Stimulated activated effector memory CD8-positive, alpha-beta T cell treated with anti-CD3 and anti-CD28 coated beads, Interleukin-12 subunit alpha, Interleukin-12 subunit beta, amount 100 ng/mL, for 72 hours (primary cell): ENCODE measurements around the gene HECTD2.
"Not testable (repeated sequence)": the region's sequence is repeated elsewhere in the genome, so short reads cannot be mapped to it uniquely, and the experiment has no call there.

Source experiments
- ATAC-seq: fragments of 150-1000 bp; cut with Tn5 transposase; 2 replicates; pipeline ENCODE4 v1.10.0; 2021
- DNase-seq, 2 donors: peaks; one replicate each; pipeline ENCODE4 v3.0.0; 2021 to 2022; ENCODE audit warnings: low spot score in 2 of 2
- H3K27ac Mint-ChIP-seq: one replicate; pipeline ENCODE4 v1.8.0; 2022; ENCODE audit warnings: mild to moderate bottlenecking, mixed read lengths
- H3K36me3 Mint-ChIP-seq: one replicate; pipeline ENCODE4 v1.8.0; 2022; ENCODE audit warnings: mild to moderate bottlenecking, mixed read lengths
- H3K4me1 Mint-ChIP-seq: one replicate; pipeline ENCODE4 v1.8.0; 2022; ENCODE audit warnings: mixed read lengths
- H3K4me3 Mint-ChIP-seq: one replicate; pipeline ENCODE4 v1.8.0; 2022; ENCODE audit warnings: mild to moderate bottlenecking, mixed read lengths
- H3K9me3 Mint-ChIP-seq: one replicate; pipeline ENCODE4 v1.8.0; 2022; ENCODE audit warnings: mixed read lengths

HECTD2 gene

DNA sequence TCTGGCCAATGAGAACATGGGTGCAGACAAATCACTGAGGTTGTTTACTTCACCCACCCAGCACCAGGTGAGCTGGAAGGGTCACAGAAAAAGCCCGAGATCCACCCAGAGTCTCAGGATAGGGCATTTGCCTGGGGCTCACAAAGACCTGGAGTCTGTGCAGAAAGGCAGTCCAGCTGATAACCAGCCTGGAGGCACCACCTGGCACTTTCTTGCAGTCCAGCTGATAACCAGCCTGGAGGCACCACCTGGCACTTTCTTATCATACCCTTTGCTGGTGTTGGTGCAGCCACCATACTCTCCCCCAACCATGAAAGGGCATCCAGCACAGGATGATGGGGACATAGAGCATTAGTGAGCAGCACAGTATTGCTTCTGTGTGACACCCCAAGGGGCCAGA, 118.6 kb downstream of the HECTD2 start:
- H3K27ac Mint-ChIP-seq = no peak overlapping the region
- H3K36me3 Mint-ChIP-seq = no peaks in the 10 kb centered on the region
- H3K9me3 Mint-ChIP-seq = no peaks in the 10 kb centered on the region
- H3K4me1 Mint-ChIP-seq = no peaks in the 10 kb centered on the region
- DNase-seq = no peak
- H3K4me3 Mint-ChIP-seq = no peak overlapping the region
- no peak for ATAC-seq

DNA sequence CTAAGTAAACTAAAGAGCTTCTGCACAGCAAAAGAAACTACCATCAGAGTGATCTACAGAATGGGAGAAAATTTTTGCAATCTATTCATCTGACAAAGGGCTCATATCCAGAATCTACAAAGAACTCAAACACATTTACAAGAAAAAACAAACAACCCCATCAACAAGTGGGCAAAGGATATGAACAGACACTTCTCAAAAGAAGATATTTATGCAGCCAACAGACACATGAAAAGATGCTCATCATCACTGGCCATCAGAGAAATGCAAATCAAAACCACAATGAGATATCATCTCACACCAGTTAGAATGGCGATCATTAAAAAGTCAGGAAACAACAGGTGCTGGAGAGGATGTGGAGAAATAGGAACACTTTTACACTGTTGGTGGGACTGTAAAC, 124.6 kb downstream of the HECTD2 start:
- DNase-seq, H3K9me3 Mint-ChIP-seq, H3K4me3 Mint-ChIP-seq, H3K27ac Mint-ChIP-seq, H3K4me1 Mint-ChIP-seq, ATAC-seq, H3K36me3 Mint-ChIP-seq: not testable (repeated sequence)

DNA sequence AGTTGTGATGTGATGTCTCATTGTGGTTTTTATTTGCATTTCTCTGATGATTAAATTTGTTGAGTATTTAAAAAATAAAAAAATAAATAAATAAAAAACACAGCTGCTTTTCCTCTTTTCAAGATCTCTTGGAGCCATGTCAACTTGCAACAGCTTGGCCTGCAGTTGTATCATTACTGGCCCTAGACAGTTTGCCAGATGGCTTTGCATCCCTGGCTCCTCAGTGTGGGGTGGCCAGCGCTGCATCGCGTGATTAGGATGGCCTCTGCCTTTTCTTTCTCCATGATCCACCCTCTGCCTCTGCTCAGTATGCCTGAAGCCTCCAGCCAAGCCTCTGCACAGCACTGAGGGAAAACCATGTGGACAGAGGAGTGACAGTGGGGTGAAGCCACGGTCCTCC, 126.0 kb downstream of the HECTD2 start:
- no peak overlapping the region for H3K4me3 Mint-ChIP-seq
- ATAC-seq (no peak), DNase-seq (no peak)
- H3K36me3 Mint-ChIP-seq = no peaks in the 10 kb centered on the region
- H3K4me1 Mint-ChIP-seq = no peaks in the 10 kb centered on the region
- peaks cover 2% of the 10 kb centered on the region for H3K9me3 Mint-ChIP-seq
- H3K27ac Mint-ChIP-seq = no peak overlapping the region

DNA sequence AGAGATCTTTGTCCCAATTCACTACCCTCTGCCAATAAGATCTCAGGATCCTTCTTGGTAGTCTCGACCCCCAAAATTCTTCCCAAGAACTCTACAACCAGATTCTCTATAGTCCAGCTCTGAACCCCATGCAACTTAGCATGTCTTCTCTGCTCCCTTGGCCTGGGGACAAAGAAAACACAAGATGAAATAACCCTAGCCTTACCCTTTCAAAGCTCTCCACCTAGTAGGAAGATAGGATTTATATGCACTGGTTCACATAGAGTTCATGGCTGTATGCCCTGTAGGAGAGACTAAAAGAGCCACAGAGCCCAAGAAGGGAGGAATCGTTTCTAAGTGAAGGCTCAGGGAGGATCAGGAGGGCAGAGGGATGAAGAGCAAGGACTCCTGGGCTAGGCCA, 126.6 kb downstream of the HECTD2 start:
- Mint-ChIP-seq H3K4me1 (no peaks in the 10 kb centered on the region), H3K4me3 (no peak overlapping the region), H3K9me3 (peaks cover 2% of the 10 kb centered on the region), H3K27ac (no peak overlapping the region), H3K36me3 (no peaks in the 10 kb centered on the region)
- DNase-seq = no peak
- ATAC-seq = no peak

DNA sequence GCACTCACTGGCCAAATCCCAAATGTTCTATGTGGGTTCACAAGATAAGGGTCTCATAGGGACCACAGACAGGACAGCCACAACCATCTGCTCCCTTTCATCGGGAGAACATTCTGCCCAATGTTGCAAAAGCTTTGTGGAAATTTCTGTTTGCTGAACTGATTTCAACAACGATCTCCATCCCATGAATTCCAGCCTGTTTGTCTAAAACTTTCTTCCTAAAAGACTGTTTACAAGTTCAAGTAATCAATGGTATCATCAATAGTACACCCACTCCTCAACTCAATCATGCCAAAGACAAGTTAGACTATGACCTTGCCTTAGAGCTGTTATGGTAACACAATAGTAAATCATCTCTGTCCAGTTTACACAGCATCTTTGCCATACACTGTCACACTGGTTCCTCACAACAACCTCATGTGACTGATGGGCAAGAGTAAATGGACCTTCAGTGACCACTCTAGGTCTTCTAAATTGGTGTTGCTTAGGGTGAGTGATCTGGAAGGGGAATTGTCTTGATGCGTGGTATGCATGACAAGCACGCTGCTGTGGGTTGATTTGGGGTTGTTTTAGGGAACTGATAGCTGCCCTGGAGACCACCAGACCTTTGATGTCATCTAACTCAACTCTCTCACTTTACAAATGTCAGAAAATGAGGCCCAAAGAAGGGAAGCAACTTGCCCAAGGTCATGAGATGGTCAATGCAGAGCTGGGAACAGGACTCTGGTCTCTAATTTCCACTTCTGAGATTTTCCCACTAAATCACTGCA, 127.7 kb downstream of the HECTD2 start:
- no peak overlapping the region for H3K4me3 Mint-ChIP-seq
- DNase-seq = peak in 1 of 2 donors; percentile 22
- peaks cover 2% of the 10 kb centered on the region for H3K9me3 Mint-ChIP-seq
- H3K4me1 Mint-ChIP-seq = no peaks in the 10 kb centered on the region
- no peak for ATAC-seq
- no peaks in the 10 kb centered on the region for H3K36me3 Mint-ChIP-seq
- H3K27ac Mint-ChIP-seq = no peak overlapping the region

DNA sequence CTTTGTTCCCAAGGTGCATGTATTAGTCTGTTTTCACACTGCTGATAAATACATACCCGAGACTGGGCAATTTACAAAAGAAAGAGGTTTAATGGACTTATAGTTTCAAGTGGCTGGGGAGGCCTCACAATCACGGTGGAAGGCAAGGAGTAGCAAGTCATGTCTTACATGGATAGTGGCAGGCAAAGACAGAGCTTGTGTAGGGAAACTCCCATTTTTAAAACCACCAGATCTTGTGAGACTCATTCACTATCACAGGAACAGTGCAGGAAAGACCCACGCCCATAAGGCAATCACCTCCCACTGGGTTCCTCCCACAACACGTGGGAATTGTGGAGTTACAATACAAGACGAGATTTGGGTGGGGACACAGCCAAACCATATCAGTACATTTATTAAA, 129.8 kb downstream of the HECTD2 start:
- Mint-ChIP-seq H3K4me1 (no peaks in the 10 kb centered on the region), H3K4me3 (no peak overlapping the region), H3K9me3 (peaks cover 2% of the 10 kb centered on the region), H3K36me3 (no peaks in the 10 kb centered on the region), H3K27ac (no peak overlapping the region)
- DNase-seq = peak in 1 of 2 donors; percentile 6
- no peak for ATAC-seq

DNA sequence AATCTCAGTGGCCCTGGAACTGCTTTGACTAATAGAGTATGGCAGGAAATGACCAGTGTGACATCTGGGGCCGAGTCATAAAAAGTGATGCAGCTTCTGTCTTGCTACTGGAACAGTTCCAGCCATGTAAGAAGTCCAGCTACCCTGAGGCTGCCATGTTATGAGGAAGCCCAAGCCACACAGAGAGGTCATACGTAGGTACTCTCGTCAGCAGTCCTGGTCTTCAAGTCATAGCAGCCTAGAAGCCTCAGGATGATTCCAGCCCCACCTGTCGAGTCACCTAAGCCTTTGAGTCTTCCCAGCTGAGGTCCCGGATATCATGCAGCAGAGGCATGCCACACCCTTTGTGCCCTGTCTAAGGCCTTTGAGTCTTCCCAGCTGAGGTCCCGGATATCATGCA, 130.6 kb downstream of the HECTD2 start:
- ATAC-seq = peak; percentile 39

DNA sequence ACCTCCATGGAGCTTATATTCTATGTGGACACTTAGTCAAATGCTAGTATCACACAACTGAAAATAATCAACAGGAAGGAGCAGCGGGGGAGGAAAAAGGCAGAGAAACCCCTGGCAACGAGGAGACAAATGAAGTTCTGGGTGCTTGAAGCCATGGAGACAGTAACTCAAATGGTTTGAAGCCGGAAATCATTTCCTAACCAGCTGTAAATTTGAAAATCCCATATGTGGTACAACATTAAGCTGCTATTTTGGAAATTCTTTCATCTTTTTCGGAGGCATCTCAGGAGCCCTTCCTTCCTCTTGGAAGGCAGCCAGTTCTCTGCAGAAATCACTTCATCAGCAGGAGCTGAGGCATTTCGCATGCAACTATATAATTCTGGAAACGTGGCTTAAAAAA, 131.3 kb downstream of the HECTD2 start:
- H3K36me3 Mint-ChIP-seq = no peaks in the 10 kb centered on the region
- DNase-seq (peak in 1 of 2 donors; percentile 7), ATAC-seq (no peak)
- H3K9me3 Mint-ChIP-seq = peaks cover 2% of the 10 kb centered on the region
- no peaks in the 10 kb centered on the region for H3K4me1 Mint-ChIP-seq
- H3K4me3 Mint-ChIP-seq = no peak overlapping the region
- H3K27ac Mint-ChIP-seq = no peak overlapping the region

More for the DNA sequence above, 130.6 kb downstream of the HECTD2 start:
- no peaks in the 10 kb centered on the region for H3K36me3 Mint-ChIP-seq
- H3K4me1 Mint-ChIP-seq = no peaks in the 10 kb centered on the region
- H3K9me3 Mint-ChIP-seq = peaks cover 2% of the 10 kb centered on the region
- H3K27ac Mint-ChIP-seq = no peak overlapping the region
- DNase-seq = peak in 1 of 2 donors; percentile 32
- no peak overlapping the region for H3K4me3 Mint-ChIP-seq

DNA sequence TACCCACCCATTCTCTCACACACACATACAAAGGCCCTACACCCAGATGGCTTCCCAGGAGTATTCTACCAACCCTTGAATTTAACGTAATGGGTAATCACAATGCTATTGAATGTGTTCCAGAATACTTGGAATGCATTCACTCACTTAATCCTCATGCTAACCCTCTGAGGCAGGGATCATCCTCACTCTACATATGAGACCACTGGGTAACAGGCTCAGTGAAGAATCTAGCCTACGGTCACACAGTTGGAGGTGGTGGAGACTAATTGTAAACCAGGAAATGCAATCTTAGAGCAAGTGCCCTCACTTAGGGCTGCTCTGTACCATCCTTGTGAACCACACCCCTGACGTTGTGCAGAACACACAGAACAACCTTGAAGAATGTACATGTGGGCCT, 135.2 kb downstream of the HECTD2 start:
- Mint-ChIP-seq H3K27ac (no peak overlapping the region), H3K4me3 (no peak overlapping the region), H3K4me1 (no peaks in the 10 kb centered on the region), H3K36me3 (no peaks in the 10 kb centered on the region), H3K9me3 (no peaks in the 10 kb centered on the region)
- ATAC-seq (no peak), DNase-seq (no peak)

DNA sequence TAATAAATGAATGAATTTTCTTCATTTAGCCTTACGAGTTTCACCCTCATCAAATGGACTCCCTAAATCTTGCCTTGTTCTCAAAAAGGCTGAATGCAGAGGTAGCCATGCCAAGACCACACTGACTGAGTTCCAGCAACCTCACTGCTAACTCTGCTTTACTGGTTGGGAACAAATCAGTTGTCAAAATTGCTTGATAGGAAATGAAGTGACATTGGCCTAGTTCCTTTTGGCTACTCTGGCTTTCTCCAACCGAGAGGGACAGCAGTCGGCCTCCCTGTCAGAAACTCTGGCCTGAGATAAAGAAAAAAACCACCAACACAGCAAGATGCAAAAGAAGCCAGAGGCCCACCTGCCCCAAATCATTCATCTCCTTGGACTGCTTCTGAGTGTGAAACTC, 135.7 kb downstream of the HECTD2 start:
- Mint-ChIP-seq H3K36me3 (no peaks in the 10 kb centered on the region), H3K4me1 (no peaks in the 10 kb centered on the region), H3K9me3 (no peaks in the 10 kb centered on the region), H3K27ac (no peak overlapping the region), H3K4me3 (no peak overlapping the region)
- DNase-seq (no peak), ATAC-seq (no peak)

DNA sequence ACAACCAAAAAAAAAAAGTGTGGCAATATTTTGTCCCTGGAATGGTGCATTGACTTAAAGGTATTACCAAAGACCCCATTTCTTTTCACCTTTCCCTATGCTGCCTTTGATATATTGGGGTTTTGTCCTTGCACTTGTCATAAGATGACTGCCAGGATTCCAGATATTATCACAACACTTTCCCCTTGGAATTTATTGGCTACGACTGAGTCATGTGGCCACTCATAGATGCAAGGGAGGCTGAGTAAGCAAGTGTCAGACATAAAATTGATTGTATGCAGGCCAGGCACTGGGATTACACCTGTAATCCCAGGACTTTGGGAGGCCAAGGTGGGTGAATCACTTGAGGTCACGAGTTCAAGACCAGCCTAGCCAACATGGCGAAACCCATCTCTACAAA, 139.1 kb downstream of the HECTD2 start:
- no peaks in the 10 kb centered on the region for H3K36me3 Mint-ChIP-seq
- no peak overlapping the region for H3K27ac Mint-ChIP-seq
- no peak overlapping the region for H3K4me3 Mint-ChIP-seq
- H3K4me1 Mint-ChIP-seq = no peaks in the 10 kb centered on the region
- no peak for ATAC-seq
- DNase-seq = no peak
- H3K9me3 Mint-ChIP-seq = no peaks in the 10 kb centered on the region

DNA sequence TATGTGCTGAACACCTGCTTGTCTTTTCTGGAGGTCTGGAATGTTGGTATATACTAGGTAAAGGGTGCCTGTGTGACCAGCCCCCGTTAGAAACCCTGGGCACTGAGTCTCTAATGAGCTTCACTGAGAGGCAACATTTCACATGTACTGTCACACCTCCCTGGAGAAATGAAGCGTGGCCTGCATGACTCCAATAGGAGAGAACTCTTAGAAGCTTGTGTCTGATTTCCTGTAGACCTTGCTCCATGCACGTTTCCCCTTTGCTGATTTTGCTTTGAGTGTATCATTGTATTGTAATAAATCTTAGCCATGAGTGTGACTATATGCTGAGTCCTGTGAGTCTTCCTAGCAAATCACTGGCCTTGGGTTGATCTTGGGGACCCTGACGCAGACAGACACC, 139.9 kb downstream of the HECTD2 start:
- Mint-ChIP-seq H3K27ac (no peak overlapping the region), H3K4me1 (no peaks in the 10 kb centered on the region), H3K36me3 (no peaks in the 10 kb centered on the region), H3K4me3 (no peak overlapping the region), H3K9me3 (no peaks in the 10 kb centered on the region)
- ATAC-seq (no peak), DNase-seq (no peak)

DNA sequence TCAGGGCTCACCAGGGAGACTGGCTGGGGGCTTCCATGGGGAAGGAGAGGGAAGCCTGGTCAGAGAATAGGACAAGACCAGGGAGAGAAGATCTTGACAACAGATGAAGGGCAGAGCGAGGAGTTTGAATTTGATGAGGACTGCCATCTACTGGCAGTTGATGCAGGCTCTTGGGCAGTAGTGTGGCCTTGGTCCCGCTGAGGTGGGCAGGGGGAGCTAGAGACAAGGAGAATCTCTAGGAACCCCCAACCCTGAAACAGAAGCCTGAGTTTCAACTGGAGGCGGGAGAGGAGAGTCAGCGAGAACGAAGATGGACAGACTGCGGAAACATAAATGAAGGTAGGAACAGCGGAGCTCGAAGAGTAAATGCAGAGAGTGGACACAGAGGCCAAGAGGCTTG, 141.7 kb downstream of the HECTD2 start:
- H3K9me3 Mint-ChIP-seq = no peaks in the 10 kb centered on the region
- H3K4me1 Mint-ChIP-seq = no peaks in the 10 kb centered on the region
- no peaks in the 10 kb centered on the region for H3K36me3 Mint-ChIP-seq
- no peak overlapping the region for H3K4me3 Mint-ChIP-seq
- no peak overlapping the region for H3K27ac Mint-ChIP-seq
- DNase-seq (no peak), ATAC-seq (peak; percentile 35)

DNA sequence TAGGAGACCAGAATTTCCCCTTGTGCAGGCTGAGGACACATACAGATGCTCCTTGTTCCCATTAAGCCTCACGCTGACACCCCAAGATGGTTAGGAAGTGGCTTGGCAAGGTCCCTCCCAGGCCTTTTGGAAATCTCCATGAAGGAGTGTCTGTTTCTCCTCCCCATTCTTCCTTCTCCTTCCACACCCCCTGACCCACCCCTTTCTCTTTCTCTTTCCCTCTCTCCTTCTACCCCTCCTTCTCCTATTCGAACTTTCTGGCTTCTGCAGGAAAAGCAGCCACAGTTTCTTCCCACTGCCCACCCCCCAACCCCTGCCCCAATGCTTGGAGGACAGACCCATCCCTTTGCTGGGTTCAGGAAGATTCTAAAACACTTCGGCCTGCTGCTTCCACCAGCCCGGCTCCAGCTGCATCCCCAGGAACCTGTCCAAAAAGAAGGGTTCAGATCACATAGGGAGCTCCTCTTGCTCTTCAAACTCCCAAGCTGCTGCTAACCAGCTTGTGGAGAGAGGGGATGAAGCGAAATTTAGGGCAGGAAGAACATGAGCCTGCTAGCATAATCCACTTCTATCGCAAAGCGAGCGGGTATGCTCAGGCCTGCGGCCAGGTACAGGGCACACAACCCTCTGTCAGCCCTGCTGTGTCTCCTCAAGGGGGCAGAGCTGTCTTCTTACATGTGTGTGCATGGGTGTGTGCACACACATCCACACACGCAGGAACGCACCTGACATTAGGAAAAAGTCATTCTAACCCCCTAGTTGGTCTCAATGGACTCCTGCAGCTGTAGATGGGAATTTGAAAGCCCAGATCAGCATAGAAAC, 142.3 kb downstream of the HECTD2 start:
- no peak overlapping the region for H3K4me3 Mint-ChIP-seq
- H3K4me1 Mint-ChIP-seq = no peaks in the 10 kb centered on the region
- H3K27ac Mint-ChIP-seq = no peak overlapping the region
- no peaks in the 10 kb centered on the region for H3K9me3 Mint-ChIP-seq
- DNase-seq (no peak), ATAC-seq (no peak)
- no peaks in the 10 kb centered on the region for H3K36me3 Mint-ChIP-seq

DNA sequence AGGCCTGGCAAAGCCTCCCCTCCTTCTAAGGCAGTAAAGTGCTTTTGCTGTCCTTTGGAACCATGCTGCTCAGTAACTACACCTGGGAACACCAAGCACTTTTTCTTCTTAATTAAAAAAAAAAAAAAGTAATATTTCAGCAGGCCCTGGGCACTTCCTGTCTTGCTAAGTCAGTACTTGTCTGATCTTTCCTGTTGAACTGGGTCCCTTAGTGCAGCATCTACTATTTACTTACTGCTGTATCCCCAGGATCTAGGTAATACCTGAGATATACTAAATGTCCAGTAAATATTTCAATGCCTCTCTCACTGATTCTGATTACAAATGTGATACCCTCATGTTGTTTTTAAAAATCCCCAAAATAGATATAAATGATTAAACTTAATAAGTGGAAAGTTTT, 145.3 kb downstream of the HECTD2 start:
- Mint-ChIP-seq H3K4me3 (no peak overlapping the region), H3K4me1 (no peaks in the 10 kb centered on the region), H3K27ac (no peak overlapping the region), H3K9me3 (no peaks in the 10 kb centered on the region), H3K36me3 (no peaks in the 10 kb centered on the region)
- DNase-seq = no peak
- no peak for ATAC-seq
